ENCODE results near the gene TSACC. TPM values are rescaled to one million over a fixed set of nuclear protein-coding genes. Genes with fewer than 3 reads are reported as not detected.

The TSACC gene
- total and polyA plus RNA-seq, 10 of the 15 experiments (the other 5 are each of a cell fraction or from before 2014, with no cell fraction given): 0.25 to 2.8 (median 0.92) TPM; not detected in 4

DNA sequence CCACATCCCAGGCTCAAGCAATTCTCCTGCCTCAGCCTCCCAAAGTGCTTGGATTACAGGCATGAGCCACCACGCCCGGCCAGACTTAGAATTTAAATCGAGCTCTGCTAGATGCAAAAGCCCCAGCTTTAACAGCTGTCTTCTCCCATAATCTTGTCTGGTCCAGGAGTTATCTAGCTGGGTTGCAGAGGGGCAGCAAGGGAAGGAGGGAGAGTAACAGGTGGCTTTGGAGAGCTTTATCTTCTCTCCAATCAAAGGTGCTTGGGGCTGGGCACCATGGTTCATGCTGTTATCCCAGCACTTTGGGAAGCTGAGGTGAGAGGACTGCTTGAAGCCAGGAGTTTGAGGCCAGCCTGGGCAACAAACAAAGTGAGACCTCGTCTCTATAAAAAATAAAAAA lies 34.5 kb downstream of the TSACC start:
- ChIA-PET CTCF (interaction anchor here (1.2 to 2.8 kb wide), 5 partner anchors 10 to 236 kb away, joined by 3 to 16 read pairs (median 6); no protein-coding TSS in a partner anchor), POLR2A (no interaction called here), RAD21 (ENCODE audit: unreplicated experiment) (interaction anchor here (1.2 kb wide), 1 partner anchor 17 kb away, joined by 3 read pairs; no protein-coding TSS in a partner anchor), SMC1A (ENCODE audit: uncharacterized antibody, unreplicated experiment) (interaction anchor here (1.0 to 2.4 kb wide), 2 partner anchors 13 to 73 kb away, joined by 3 to 8 read pairs; no protein-coding TSS in a partner anchor)
- intact Hi-C loops (cut with micrococcal nuclease; ENCODE audit: unreplicated experiment) (no loop called here), in situ Hi-C loops (cut with MboI) (no loop called here)
- Histone ChIP-seq H3K9ac (ENCODE audit: control insufficient read depth, insufficient read depth, low read length) (no peak overlapping the region), H3K4me1 (ENCODE audit: control insufficient read depth, insufficient read depth, low read length) (no peaks in the 10 kb centered on the region), H3K9me3 (replicated peaks; ENCODE audit: control insufficient read depth, insufficient read depth, low read length) (no peaks in the 10 kb centered on the region), H3K79me2 (ENCODE audit: control insufficient read depth, insufficient read depth, low read length) (no peaks in the 10 kb centered on the region), H3K27me3 (replicated peaks in 1 of 2; ENCODE audit: control insufficient read depth in 2 of 2, insufficient read depth in 2 of 2, low read length in 1 of 2) (peaks cover 3% of the 10 kb centered on the region in 2 experiments; a peak in 3 of 4 replicates), H4K20me1 (ENCODE audit: control insufficient read depth, insufficient read depth) (no peaks in the 10 kb centered on the region), H3K4me3 (no peak overlapping the region), H2AFZ (ENCODE audit: control insufficient read depth, low read depth, low read length) (no peak overlapping the region), H3K36me3 (ENCODE audit: control insufficient read depth in 2 of 2, insufficient read depth in 2 of 2, low read length in 1 of 2) (no peaks in the 10 kb centered on the region), H3K4me2 (ENCODE audit: control insufficient read depth, insufficient read depth) (no peak overlapping the region), H3K27ac (ENCODE audit: control insufficient read depth, insufficient read depth) (no peak overlapping the region)
- DNase-seq (ENCODE audit: low read depth, low spot score) (no peak), ATAC-seq (no peak), FAIRE-seq (no peak)
- 11% methylated on average over 4 of the region's 4 CpGs for WGBS (ENCODE audit: insufficient coverage, insufficient replicate concordance, low lambda C conversion rate, missing lambda C conversion rate)
- no TSS peak for BruUV-seq (replicated peaks)
- TF ChIP-seq RB1 (IDR thresholded peaks at IDR 0.05; ENCODE audit: borderline replicate concordance) (no peak), KDM1A (IDR thresholded peaks at IDR 0.05; ENCODE audit: borderline replicate concordance) (no peak), SIN3A (IDR thresholded peaks at IDR 0.05; ENCODE audit: low read depth, low read length) (no peak), CHD4 (IDR thresholded peaks at IDR 0.05) (no peak)

DNA sequence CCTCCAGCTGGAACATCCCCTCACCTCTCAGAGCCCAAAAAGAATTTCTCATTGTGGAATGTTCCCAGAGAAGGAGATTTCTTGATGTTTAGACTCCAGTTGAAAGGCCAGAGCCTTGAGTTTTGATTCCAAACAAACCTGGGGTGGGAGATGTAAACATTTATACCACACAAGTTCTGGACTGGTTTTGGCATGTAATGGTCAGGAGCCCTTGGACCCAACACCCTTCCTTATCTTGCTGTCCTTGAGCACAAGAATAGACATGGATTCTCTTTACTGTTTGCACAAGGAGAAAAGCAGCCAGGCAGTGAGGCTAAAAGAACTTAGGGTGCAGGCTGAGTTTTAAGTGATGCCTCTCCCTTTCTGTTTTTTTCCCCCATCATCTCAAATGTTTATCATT lies 35.2 kb downstream of the TSACC start:
- DNase-seq (ENCODE audit: low read depth, low spot score): no peak
- in situ Hi-C loops (cut with MboI) (no loop called here), intact Hi-C loops (cut with micrococcal nuclease; ENCODE audit: unreplicated experiment) (no loop called here)
- H3K9me3 ChIP-seq (replicated peaks; ENCODE audit: control insufficient read depth, insufficient read depth, low read length): no peaks in the 10 kb centered on the region
- TF ChIP-seq RBBP5 (conservative IDR thresholded peaks at IDR 0.05) (no peak), BRCA1 (IDR thresholded peaks at IDR 0.05; ENCODE audit: low read depth, low read length) (no peak), HCFC1 (IDR thresholded peaks at IDR 0.05; ENCODE audit: low read length) (no peak), STAT1 (conservative IDR thresholded peaks at IDR 0.05) (no peak), NFYB (IDR thresholded peaks at IDR 0.05; ENCODE audit: insufficient read depth, low read depth, low read length) (no peak), DPF2 (IDR thresholded peaks at IDR 0.05) (no peak), SMAD5 (IDR thresholded peaks at IDR 0.05; ENCODE audit: low read depth) (no peak), ZNF274 (IDR thresholded peaks at IDR 0.05; ENCODE audit: insufficient read depth, insufficient read length) (no peak)
- TF ChIP-seq, protein P1, sequence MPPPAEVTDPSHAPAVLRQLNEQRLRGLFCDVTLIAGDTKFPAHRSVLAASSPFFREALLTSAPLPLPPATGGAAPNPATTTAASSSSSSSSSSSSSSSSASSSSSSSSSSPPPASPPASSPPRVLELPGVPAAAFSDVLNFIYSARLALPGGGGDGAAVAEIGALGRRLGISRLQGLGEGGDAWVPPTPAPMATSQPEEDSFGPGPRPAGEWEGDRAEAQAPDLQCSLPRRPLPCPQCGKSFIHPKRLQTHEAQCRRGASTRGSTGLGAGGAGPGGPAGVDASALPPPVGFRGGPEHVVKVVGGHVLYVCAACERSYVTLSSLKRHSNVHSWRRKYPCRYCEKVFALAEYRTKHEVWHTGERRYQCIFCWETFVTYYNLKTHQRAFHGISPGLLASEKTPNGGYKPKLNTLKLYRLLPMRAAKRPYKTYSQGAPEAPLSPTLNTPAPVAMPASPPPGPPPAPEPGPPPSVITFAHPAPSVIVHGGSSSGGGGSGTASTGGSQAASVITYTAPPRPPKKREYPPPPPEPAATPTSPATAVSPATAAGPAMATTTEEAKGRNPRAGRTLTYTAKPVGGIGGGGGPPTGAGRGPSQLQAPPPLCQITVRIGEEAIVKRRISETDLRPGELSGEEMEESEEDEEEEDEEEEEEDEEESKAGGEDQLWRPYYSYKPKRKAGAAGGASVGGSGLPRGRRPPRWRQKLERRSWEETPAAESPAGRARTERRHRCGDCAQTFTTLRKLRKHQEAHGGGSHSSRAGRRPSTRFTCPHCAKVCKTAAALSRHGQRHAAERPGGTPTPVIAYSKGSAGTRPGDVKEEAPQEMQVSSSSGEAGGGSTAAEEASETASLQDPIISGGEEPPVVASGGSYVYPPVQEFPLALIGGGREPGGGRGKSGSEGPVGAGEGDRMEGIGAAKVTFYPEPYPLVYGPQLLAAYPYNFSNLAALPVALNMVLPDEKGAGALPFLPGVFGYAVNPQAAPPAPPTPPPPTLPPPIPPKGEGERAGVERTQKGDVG (CRISPR knock-in tag; IDR thresholded peaks at IDR 0.05): no peak
- FAIRE-seq: no peak
- ChIA-PET POLR2A (no interaction called here), RAD21 (ENCODE audit: unreplicated experiment) (interaction anchor here (1.2 kb wide), 1 partner anchor 17 kb away, joined by 3 read pairs; no protein-coding TSS in a partner anchor), CTCF (interaction anchor here (1.2 to 2.8 kb wide), 4 partner anchors 11 to 235 kb away, joined by 5 to 16 read pairs (median 6); no protein-coding TSS in a partner anchor), SMC1A (ENCODE audit: uncharacterized antibody, unreplicated experiment) (no interaction called here)
- H3K27me3 ChIP-seq (replicated peaks in 1 of 2; ENCODE audit: control insufficient read depth in 2 of 2, insufficient read depth in 2 of 2, low read length in 1 of 2): peaks cover 3% of the 10 kb centered on the region in 2 experiments; a peak in 2 of 4 replicates
- ATAC-seq: no peak
- H3K4me2 ChIP-seq (ENCODE audit: control insufficient read depth, insufficient read depth): no peak overlapping the region
- H3K4me1 ChIP-seq (ENCODE audit: control insufficient read depth, insufficient read depth, low read length): no peaks in the 10 kb centered on the region
- no peaks in the 10 kb centered on the region for H3K36me3 ChIP-seq (ENCODE audit: control insufficient read depth in 2 of 2, insufficient read depth in 2 of 2, low read length in 1 of 2)
- H2AFZ ChIP-seq (ENCODE audit: control insufficient read depth, low read depth, low read length): no peak overlapping the region
- no TSS peak for BruUV-seq (replicated peaks)
- H3K9ac ChIP-seq (ENCODE audit: control insufficient read depth, insufficient read depth, low read length): no peak overlapping the region
- H4K20me1 ChIP-seq (ENCODE audit: control insufficient read depth, insufficient read depth): no peaks in the 10 kb centered on the region
- H3K79me2 ChIP-seq (ENCODE audit: control insufficient read depth, insufficient read depth, low read length): no peaks in the 10 kb centered on the region
- no peak overlapping the region for H3K27ac ChIP-seq (ENCODE audit: control insufficient read depth, insufficient read depth)
- no peak overlapping the region for H3K4me3 ChIP-seq

Measured in GM12878 (cell line).